ENCODE data around the gene THRSP. TPM values are rescaled to one million over a fixed set of nuclear protein-coding genes. Genes with fewer than 3 reads are reported as not detected.

The THRSP gene
- total RNA-seq, 1 donor from 2014 or later = not detected

- DNase-seq (ENCODE audit: extremely low spot score in 2 of 2) = no peak
Observed at GRCh38 chr11:78041843-78042440, 21.7 kb upstream of the THRSP start.

GRCh38 chr11:78044706-78045105, 19.0 kb upstream of the THRSP start:
- H3K4me1 ChIP-seq = peaks cover 13% of the 10 kb centered on the region
- intact Hi-C loops (cut with DNase I) = no loop called here
- H3K9me3 ChIP-seq = no peaks in the 10 kb centered on the region
- no peaks in the 10 kb centered on the region for H3K36me3 ChIP-seq
- no peaks in the 10 kb centered on the region for H3K27me3 ChIP-seq
- no peak overlapping the region for H3K4me3 ChIP-seq
- no peak for TF ChIP-seq POLR2AphosphoS5 (IDR thresholded peaks at IDR 0.05; ENCODE audit: insufficient read depth in 1 of 2, low read depth in 1 of 2)
- no peak for TF ChIP-seq CTCF (IDR thresholded peaks at IDR 0.05)
- TF ChIP-seq POLR2A (IDR thresholded peaks at IDR 0.05) = no peak
- H3K27ac ChIP-seq = no peak overlapping the region
- DNase-seq (ENCODE audit: extremely low spot score in 2 of 2) = no peak

More at GRCh38 chr11:78041843-78042440, 21.7 kb upstream of the THRSP start:
- Histone ChIP-seq H3K27ac (no peak overlapping the region), H3K4me1 (peaks cover 15% of the 10 kb centered on the region), H3K27me3 (no peaks in the 10 kb centered on the region), H3K9me3 (no peaks in the 10 kb centered on the region), H3K4me3 (no peak overlapping the region), H3K36me3 (no peaks in the 10 kb centered on the region)
- intact Hi-C loops (cut with DNase I) = no loop called here
- TF ChIP-seq CTCF (IDR thresholded peaks at IDR 0.05) (no peak), POLR2A (IDR thresholded peaks at IDR 0.05) (no peak), POLR2AphosphoS5 (IDR thresholded peaks at IDR 0.05; ENCODE audit: insufficient read depth in 1 of 2, low read depth in 1 of 2) (no peak)

- no peak for DNase-seq (ENCODE audit: extremely low spot score in 2 of 2)
- H3K9me3 ChIP-seq = no peaks in the 10 kb centered on the region
- H3K27me3 ChIP-seq = no peaks in the 10 kb centered on the region
- peak overlapping the region; percentile 41 to 50 for H3K4me3 ChIP-seq
- intact Hi-C loops (cut with DNase I) = no loop called here
- H3K27ac ChIP-seq = peak overlapping the region; percentile 57
- H3K4me1 ChIP-seq = peaks cover under 1% of the 10 kb centered on the region
- TF ChIP-seq POLR2A (IDR thresholded peaks at IDR 0.05) = no peak
- TF ChIP-seq CTCF (IDR thresholded peaks at IDR 0.05) = peak; percentile 92 to 95 (median 94)
- TF ChIP-seq POLR2AphosphoS5 (IDR thresholded peaks at IDR 0.05; ENCODE audit: insufficient read depth in 1 of 2, low read depth in 1 of 2) = peak in 1 of 2 donors; percentile 75
- no peaks in the 10 kb centered on the region for H3K36me3 ChIP-seq
Observed at GRCh38 chr11:78045851-78046485, 17.7 kb upstream of the THRSP start.

GRCh38 chr11:78046486-78046854, 17.2 kb upstream of the THRSP start:
- no peak overlapping the region for H3K27ac ChIP-seq
- TF ChIP-seq POLR2AphosphoS5 (IDR thresholded peaks at IDR 0.05; ENCODE audit: insufficient read depth in 1 of 2, low read depth in 1 of 2) (no peak), CTCF (IDR thresholded peaks at IDR 0.05) (no peak), POLR2A (IDR thresholded peaks at IDR 0.05) (no peak)
- H3K36me3 ChIP-seq = no peaks in the 10 kb centered on the region
- H3K4me3 ChIP-seq = peak overlapping the region in 1 of 2 donors; percentile 41
- H3K4me1 ChIP-seq = no peaks in the 10 kb centered on the region
- intact Hi-C loops (cut with DNase I) = no loop called here
- DNase-seq (ENCODE audit: extremely low spot score in 2 of 2) = no peak
- no peaks in the 10 kb centered on the region for H3K27me3 ChIP-seq
- H3K9me3 ChIP-seq = no peaks in the 10 kb centered on the region

GRCh38 chr11:78048561-78048960, 15.1 kb upstream of the THRSP start:
- Histone ChIP-seq H3K27ac (no peak overlapping the region), H3K9me3 (no peaks in the 10 kb centered on the region), H3K27me3 (no peaks in the 10 kb centered on the region), H3K4me3 (no peak overlapping the region), H3K4me1 (no peaks in the 10 kb centered on the region), H3K36me3 (no peaks in the 10 kb centered on the region)
- DNase-seq (ENCODE audit: extremely low spot score in 2 of 2) = no peak
- intact Hi-C loops (cut with DNase I) = no loop called here
- TF ChIP-seq POLR2A (IDR thresholded peaks at IDR 0.05) = no peak

All from vagina (tissue), 2 donors.